IMR-90 (cell line): ENCODE results near the gene ELMO1. TPM values are rescaled to one million over a fixed set of nuclear protein-coding genes. Genes with fewer than 3 reads are reported as not detected.

Experiments
- ATAC-seq: fragments of 200-7000 bp; cut with Tn5 transposase; 2 replicates; pipeline ENCODE4 v1.9.1; 2020; ENCODE audit warnings: low read depth, mild to moderate bottlenecking, moderate library complexity
- BruUV-seq: library from RNA; stranded (reverse); fragments of 400-500 nt; replicated peaks from 2 replicates; lab custom pipeline; 2021; lab: Mats Ljungman, UMichigan
- CTCF ChIA-PET: fragments of 300-600 bp; formaldehyde crosslinking; extraction: SDS; loops from one replicate; lab custom pipeline; 2021; ENCODE audit warnings: antibody characterized with exemption; lab: Yijun Ruan, JAX
- POLR2A ChIA-PET: fragments of 300-600 bp; sonication (Branson Sonifier 250); formaldehyde crosslinking; loops from one replicate; lab custom pipeline; 2022; ENCODE audit warnings: antibody characterized with exemption; ENCODE audit not compliant: unreplicated experiment; lab: Charles Lee
- DNase-seq: peaks from one replicate; pipeline ENCODE4 v3.0.0; 2013
- H2AFZ ChIP-seq: replicated peaks from 2 replicates; pipeline ENCODE3; 2013; ENCODE audit warnings: low read length, mild to moderate bottlenecking; ENCODE audit not compliant: poor library complexity
- H2AK5ac ChIP-seq: 2 replicates; pipeline ENCODE4 v1.6.1; 2013; ENCODE audit warnings: low read depth, low read length, inconsistent platforms
- H2AK9ac ChIP-seq: replicated peaks from 2 replicates; pipeline ENCODE3; 2013; ENCODE audit warnings: mild to moderate bottlenecking, low read depth, low read length, moderate library complexity; ENCODE audit not compliant: poor library complexity
- H2BK120ac ChIP-seq: 2 replicates; pipeline ENCODE4 v1.6.1; 2013; ENCODE audit warnings: low read depth, low read length, inconsistent platforms
- H2BK15ac ChIP-seq: 3 replicates; pipeline ENCODE4 v1.6.1; 2013; ENCODE audit warnings: low read depth, low read length, inconsistent platforms
- H2BK20ac ChIP-seq: 2 replicates; pipeline ENCODE4 v1.6.1; 2013; ENCODE audit warnings: low read depth, mild to moderate bottlenecking, inconsistent platforms, low read length, moderate library complexity
- H2BK5ac ChIP-seq: 2 replicates; pipeline ENCODE4 v1.6.1; 2013; ENCODE audit warnings: mild to moderate bottlenecking, low read depth, low read length, inconsistent platforms; ENCODE audit not compliant: poor library complexity, severe bottlenecking
- H3K14ac ChIP-seq: replicated peaks from 2 replicates; pipeline ENCODE4 v1.6.1; 2013; ENCODE audit warnings: low read depth, low read length, inconsistent platforms
- H3K18ac ChIP-seq: 2 replicates; pipeline ENCODE4 v1.6.1; 2013; ENCODE audit warnings: low read depth, low read length, control low read depth
- H3K23ac ChIP-seq: 2 replicates; pipeline ENCODE4 v1.6.1; 2013; ENCODE audit warnings: low read depth, low read length, inconsistent platforms
- H3K27ac ChIP-seq: 2 replicates; pipeline ENCODE4 v1.5.1; 2013; ENCODE audit warnings: mild to moderate bottlenecking, control low read depth, low read length; ENCODE audit not compliant: insufficient read depth
- H3K27me3 ChIP-seq: 2 replicates; pipeline ENCODE4 v1.6.1; 2013; ENCODE audit warnings: low read length; ENCODE audit not compliant: control insufficient read depth, insufficient read depth
- H3K36me3 ChIP-seq: 2 replicates; pipeline ENCODE4 v1.6.1; 2013; ENCODE audit warnings: low read length, mixed read lengths; ENCODE audit not compliant: control insufficient read depth, insufficient read depth
- H3K4ac ChIP-seq: 2 replicates; pipeline ENCODE4 v1.6.1; 2013; ENCODE audit warnings: low read depth, low read length, inconsistent platforms
- H3K4me1 ChIP-seq: 2 replicates; pipeline ENCODE4 v1.6.1; 2013; ENCODE audit warnings: low read length, mixed read lengths; ENCODE audit not compliant: control insufficient read depth, insufficient read depth
- H3K4me2 ChIP-seq: 2 replicates; pipeline ENCODE4 v1.6.1; 2013; ENCODE audit warnings: low read depth, mild to moderate bottlenecking, control low read depth, low read length, moderate library complexity
- H3K4me3 ChIP-seq: 2 replicates; pipeline ENCODE4 v1.5.1; 2013; ENCODE audit warnings: low read depth, mild to moderate bottlenecking, control low read depth, low read length, moderate library complexity; ENCODE audit not compliant: insufficient read depth
- H3K56ac ChIP-seq: 2 replicates; pipeline ENCODE4 v1.6.1; 2013; ENCODE audit warnings: low read length, inconsistent platforms; ENCODE audit not compliant: insufficient read depth; ENCODE audit errors: extremely low read depth
- H3K79me1 ChIP-seq, 2 experiments: 2 replicates each; pipeline ENCODE4 v1.6.1; 2013; ENCODE audit warnings: low read length in 2 of 2, inconsistent platforms in 1 of 2, low read depth in 1 of 2
- H3K9ac ChIP-seq: 2 replicates; pipeline ENCODE4 v1.6.1; 2013; ENCODE audit warnings: low read depth, low read length, control low read depth
- H3K9me1 ChIP-seq: 2 replicates; pipeline ENCODE4 v1.6.1; 2013; ENCODE audit warnings: low read length, inconsistent platforms; ENCODE audit not compliant: insufficient read depth
- H3K9me3 ChIP-seq: 2 replicates; pipeline ENCODE4 v1.6.1; 2013; ENCODE audit warnings: low read length; ENCODE audit not compliant: control insufficient read depth, insufficient read depth
- H4K20me1 ChIP-seq: 2 replicates; pipeline ENCODE4 v1.6.1; 2013; ENCODE audit warnings: low read length, inconsistent platforms; ENCODE audit not compliant: insufficient read depth
- H4K5ac ChIP-seq: 2 replicates; pipeline ENCODE4 v1.6.1; 2013; ENCODE audit warnings: mild to moderate bottlenecking, low read depth, low read length, control low read depth
- H4K8ac ChIP-seq, 2 experiments: 2 replicates each; pipeline ENCODE4 v1.6.1; 2013; ENCODE audit warnings: low read depth in 2 of 2, low read length in 2 of 2, control low read depth in 1 of 2, inconsistent platforms in 1 of 2
- H4K91ac ChIP-seq: 2 replicates; pipeline ENCODE4 v1.6.1; 2013; ENCODE audit warnings: low read depth, low read length, inconsistent platforms; ENCODE audit not compliant: insufficient read depth
- CHD1 ChIP-seq: IDR thresholded peaks from 2 replicates; pipeline ENCODE4 v1.6.1; 2012; ENCODE audit warnings: low read depth, low read length, improper control_type of control experiment
- WGBS, 2 experiments: methylation state at CpG; one replicate each; pipeline versions ENCODE4 v1.1.5 to v1.1.7; 2013; ENCODE audit warnings: missing lambda C conversion rate in 2 of 2; ENCODE audit not compliant: insufficient read length in 1 of 2; ENCODE audit errors: extremely low coverage in 2 of 2; 5-methylcytosine and 5-hydroxymethylcytosine counted together
- dilution Hi-C: fragments of 300-500 bp; cut with HindIII; formaldehyde crosslinking; loops from one replicate; pipeline ENCODE4 v1.14.3; 2018; ENCODE audit warnings: low sequenced_read_pairs; ENCODE audit not compliant: unreplicated experiment
- in situ Hi-C: fragments of 300-500 bp; cut with MboI; formaldehyde crosslinking; loops from 3 replicates; pipeline ENCODE4 v1.14.3; 2019; ENCODE audit warnings: low sequenced_read_pairs, inconsistent platforms, mixed read lengths
- intact Hi-C: fragments of 100-400 bp; cut with micrococcal nuclease; formaldehyde crosslinking; loops from 2 replicates; pipeline ENCODE4 v1.10.0; 2022
- polyA plus RNA-seq, 3 experiments: library from polyadenylated mRNA; depleted of rRNA; stranded (reverse); fragments of >200 nt; gene quantifications; 2 replicates each; pipeline ENCODE4 v1.2.3, GENCODE V29; 2012; ENCODE audit warnings: low replicate concordance in 1 of 3
- total RNA-seq: library from RNA; depleted of rRNA; stranded (reverse); fragments of >200 nt; gene quantifications from 2 replicates; pipeline ENCODE4 v1.2.3, GENCODE V29; 2012
- TF ChIP-seq, protein P1 (sequence below): fragments of 150-350 bp; IDR thresholded peaks from 2 replicates; pipeline ENCODE4 v1.6.1; 2016; ENCODE audit warnings: low read depth, mild to moderate bottlenecking, low read length, moderate library complexity, borderline replicate concordance
- TF ChIP-seq, protein P2 (sequence below): fragments of 150-350 bp; IDR thresholded peaks from 2 replicates; pipeline ENCODE4 v1.6.1; 2017; ENCODE audit warnings: mild to moderate bottlenecking, antibody characterized with exemption, low read length, low read depth

ELMO1 gene
- total and polyA plus RNA-seq, 2 of the 4 experiments (the other 2 are of a cell fraction) = 0.03 TPM; not detected in 1

DNA sequence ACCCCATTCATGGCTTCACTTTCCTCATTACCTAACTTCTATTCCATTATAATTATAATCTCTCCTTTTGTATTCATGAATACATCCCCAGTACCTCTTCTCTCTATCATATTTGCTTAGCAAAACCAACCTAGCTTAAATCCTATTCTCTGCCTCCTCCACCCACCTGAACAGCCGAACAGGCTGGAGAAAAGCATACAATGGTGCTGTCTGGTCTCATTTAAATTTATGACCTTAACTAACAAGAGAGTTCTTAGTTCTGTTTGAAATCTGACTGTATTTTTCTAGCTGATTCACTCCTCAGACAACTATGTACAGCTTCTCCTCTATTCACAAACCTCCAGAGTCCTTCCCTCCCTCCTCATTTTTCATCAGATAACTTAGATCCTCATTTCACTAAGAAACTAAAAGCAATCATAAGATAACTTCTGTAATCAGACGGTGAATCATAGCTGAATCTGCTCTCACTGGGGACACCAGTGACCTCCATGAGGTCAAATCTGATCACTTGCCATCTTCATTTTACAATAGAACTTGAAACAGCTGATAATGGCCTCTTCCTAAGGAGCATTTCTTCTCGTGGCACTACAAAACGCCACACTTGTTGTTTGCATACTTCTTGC, 490.4 kb downstream of the ELMO1 start:
- dilution Hi-C loops (no loop called here), in situ Hi-C loops (loop anchor here (25.0 kb wide), 1 partner anchor 471 kb away; no protein-coding TSS in a partner anchor)

More for the DNA sequence above, 490.4 kb downstream of the ELMO1 start:
- DNase-seq = no peak
- Histone ChIP-seq H3K79me1 (no peaks in the 10 kb centered on the region), H3K4me1 (no peaks in the 10 kb centered on the region), H4K8ac (no peak overlapping the region), H3K23ac (no peak overlapping the region), H3K36me3 (no peaks in the 10 kb centered on the region), H3K4me3 (no peak overlapping the region), H3K27ac (no peak overlapping the region), H3K4me2 (no peak overlapping the region), H3K9me3 (no peaks in the 10 kb centered on the region), H2AK5ac (no peak overlapping the region), H2BK20ac (no peak overlapping the region), H2AFZ (no peak overlapping the region), H3K9me1 (no peaks in the 10 kb centered on the region), H2BK5ac (no peak overlapping the region), H3K14ac (no peak overlapping the region), H4K91ac (no peak overlapping the region), H3K9ac (no peak overlapping the region), H2AK9ac (peak overlapping the region; percentile 79), H3K56ac (no peak overlapping the region), H3K27me3 (no peaks in the 10 kb centered on the region), H4K5ac (no peak overlapping the region), H2BK15ac (no peak overlapping the region), H2BK120ac (no peak overlapping the region), H3K4ac (no peak overlapping the region), H4K20me1 (no peaks in the 10 kb centered on the region), H3K18ac (no peak overlapping the region)
- CTCF ChIA-PET = interaction anchor here (1.1 kb wide), 1 partner anchor 9 kb away, joined by 3 read pairs; no protein-coding TSS in a partner anchor
- ATAC-seq = no peak
- TF ChIP-seq, protein P1, sequence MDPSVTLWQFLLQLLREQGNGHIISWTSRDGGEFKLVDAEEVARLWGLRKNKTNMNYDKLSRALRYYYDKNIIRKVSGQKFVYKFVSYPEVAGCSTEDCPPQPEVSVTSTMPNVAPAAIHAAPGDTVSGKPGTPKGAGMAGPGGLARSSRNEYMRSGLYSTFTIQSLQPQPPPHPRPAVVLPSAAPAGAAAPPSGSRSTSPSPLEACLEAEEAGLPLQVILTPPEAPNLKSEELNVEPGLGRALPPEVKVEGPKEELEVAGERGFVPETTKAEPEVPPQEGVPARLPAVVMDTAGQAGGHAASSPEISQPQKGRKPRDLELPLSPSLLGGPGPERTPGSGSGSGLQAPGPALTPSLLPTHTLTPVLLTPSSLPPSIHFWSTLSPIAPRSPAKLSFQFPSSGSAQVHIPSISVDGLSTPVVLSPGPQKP = no peak
- no peak for TF ChIP-seq CHD1
- TF ChIP-seq, protein P2, sequence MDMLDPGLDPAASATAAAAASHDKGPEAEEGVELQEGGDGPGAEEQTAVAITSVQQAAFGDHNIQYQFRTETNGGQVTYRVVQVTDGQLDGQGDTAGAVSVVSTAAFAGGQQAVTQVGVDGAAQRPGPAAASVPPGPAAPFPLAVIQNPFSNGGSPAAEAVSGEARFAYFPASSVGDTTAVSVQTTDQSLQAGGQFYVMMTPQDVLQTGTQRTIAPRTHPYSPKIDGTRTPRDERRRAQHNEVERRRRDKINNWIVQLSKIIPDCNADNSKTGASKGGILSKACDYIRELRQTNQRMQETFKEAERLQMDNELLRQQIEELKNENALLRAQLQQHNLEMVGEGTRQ = no peak
- BruUV-seq = no TSS peak
- POLR2A ChIA-PET = no interaction called here
- no CpG with 5 or more reads among the region's 4 CpGs for WGBS, 2 experiments
- intact Hi-C loops = no loop called here
